Suppressor macrophage treated with lipopolysaccharide for 1 hour (primary cell): ENCODE results near the gene GASK1A.
A peak's percentile ranks its signal among the peaks of the same experiment; 100 is the strongest.

ENCODE experiments used
- DNase-seq, 3 donors: peaks; one replicate each; pipeline ENCODE4 v3.0.0-alpha.2; 2020 to 2022

Gene GASK1A

GRCh38 chr3:42983927-42984326, 4.8 kb downstream of the GASK1A start:
- no peak for DNase-seq

GRCh38 chr3:42984701-42985100, 5.6 kb downstream of the GASK1A start:
- DNase-seq: no peak

DNA sequence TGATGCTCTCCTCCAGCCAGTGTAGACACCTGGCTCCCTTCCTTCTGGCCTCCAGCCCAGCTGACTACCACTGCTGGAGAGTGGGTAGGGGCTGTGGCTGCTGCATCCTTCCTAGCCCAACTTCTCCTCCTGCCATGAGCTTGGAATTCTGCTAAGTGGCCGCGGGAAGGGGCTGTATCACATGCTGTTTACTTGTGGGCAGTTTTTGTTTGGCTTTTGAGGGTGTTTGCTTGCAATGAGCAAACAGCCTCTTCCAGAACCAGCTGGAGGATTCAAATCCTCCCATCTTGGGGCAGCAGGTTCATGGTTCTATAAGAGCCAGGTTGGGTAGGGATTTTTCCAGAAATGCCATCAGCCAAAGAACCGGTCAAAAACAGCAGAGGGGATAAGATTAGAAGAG, 9.0 kb downstream of the GASK1A start:
- DNase-seq: no peak

GRCh38 chr3:42988566-42988965, 9.5 kb downstream of the GASK1A start:
- no peak for DNase-seq

GRCh38 chr3:42991341-42992315, 12.5 kb downstream of the GASK1A start:
- DNase-seq: no peak

- DNase-seq: no peak
Observed at GRCh38 chr3:42994595-42994994, 15.5 kb downstream of the GASK1A start.

- no peak for DNase-seq
Observed at GRCh38 chr3:42996021-42996420, 16.9 kb downstream of the GASK1A start.

- DNase-seq: no peak
Observed at GRCh38 chr3:42996633-42997075, 17.5 kb downstream of the GASK1A start.

- DNase-seq: no peak
Observed at GRCh38 chr3:42999212-42999611, 20.1 kb downstream of the GASK1A start.

DNA sequence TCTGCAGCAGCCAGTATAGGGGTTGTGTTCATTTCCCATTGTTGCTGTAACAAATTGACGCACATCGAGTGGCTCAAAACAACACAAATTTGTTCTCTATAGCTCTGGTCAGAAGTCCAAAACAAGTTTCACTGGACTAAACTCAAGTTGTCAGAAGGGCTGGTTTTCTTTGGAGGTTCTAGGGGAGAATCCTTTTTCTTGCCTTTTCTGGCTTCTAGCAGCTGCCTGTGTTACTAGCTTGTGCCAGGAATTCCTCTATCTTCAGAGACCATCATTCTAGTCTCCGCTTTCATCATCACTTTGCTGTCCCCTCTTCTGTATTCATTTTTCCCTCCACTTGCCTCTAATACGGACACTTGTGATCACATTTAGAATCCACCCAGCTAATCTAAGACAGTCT, 20.5 kb downstream of the GASK1A start:
- DNase-seq: no peak

GRCh38 chr3:43000387-43000786, 21.3 kb downstream of the GASK1A start:
- DNase-seq: no peak

GRCh38 chr3:43001094-43001553, 22.0 kb downstream of the GASK1A start:
- DNase-seq: no peak

DNA sequence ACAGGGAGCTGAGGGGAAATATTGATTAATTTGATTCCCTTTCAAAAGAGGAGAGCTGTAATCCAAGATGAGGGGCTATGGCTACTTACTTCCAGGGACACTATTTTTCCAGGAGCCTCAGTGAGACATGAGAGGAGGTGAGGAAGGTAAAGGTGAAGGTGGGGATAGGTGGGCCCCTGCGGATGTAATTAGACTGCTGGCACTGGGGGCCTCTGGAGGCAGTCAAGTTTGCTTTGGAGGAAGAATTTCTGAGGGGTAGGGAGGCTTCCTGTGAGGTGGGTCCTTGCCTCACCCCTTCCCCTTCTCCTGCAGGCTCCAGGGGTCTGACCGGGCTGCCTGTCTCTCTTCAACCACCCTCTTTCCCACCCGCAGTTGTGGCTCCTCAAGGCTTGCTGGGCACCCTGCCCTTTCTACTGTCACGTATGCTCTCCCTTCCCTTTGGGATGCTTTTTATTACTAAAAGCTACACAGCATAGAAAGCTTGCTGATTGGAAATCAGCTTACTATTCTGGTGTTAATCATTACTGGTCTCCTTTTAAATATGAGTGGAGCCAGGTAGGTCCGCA, 22.5 kb downstream of the GASK1A start:
- no peak for DNase-seq

DNA sequence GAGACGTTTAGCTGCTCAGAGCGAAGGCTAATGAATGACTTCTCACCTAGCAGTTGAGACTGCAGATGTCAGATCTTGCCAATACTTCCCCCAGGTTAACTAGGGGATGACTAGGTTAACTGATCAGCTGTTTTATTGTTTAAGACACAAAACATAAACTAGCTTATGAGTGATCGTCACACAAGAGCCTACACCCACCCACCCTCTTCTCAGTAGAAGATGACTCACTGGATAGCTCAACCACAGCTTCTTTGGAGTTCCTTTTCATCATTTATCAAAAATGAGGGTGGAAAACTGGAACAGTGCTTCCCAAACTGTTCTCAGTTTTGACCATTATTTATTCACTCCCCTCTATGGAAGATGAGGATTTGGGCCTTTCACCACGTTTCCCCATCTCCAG, 25.2 kb downstream of the GASK1A start:
- DNase-seq: peak; percentile 67 to 72 (median 68)

GRCh38 chr3:43005253-43005652, 26.1 kb downstream of the GASK1A start:
- no peak for DNase-seq

DNA sequence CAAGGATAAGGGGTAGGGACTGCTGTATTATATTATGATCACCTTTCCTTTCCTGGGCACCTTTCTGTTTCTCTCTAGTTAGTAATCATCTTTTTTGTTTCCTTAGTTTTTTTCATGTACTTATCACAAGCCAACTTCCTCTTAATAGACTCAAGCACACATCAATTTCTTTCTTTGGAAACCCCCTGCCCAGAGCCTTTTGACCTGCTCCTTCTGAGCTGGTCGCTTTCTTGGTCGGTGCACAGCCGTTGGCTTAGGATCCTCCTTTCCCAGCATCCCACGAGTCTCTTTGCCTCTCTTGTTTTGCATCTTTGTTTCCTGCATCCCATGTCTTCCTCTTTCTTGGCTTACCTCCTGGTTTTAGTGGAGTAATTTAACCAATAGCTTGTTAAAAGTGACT, 26.9 kb downstream of the GASK1A start:
- DNase-seq: peak; percentile 52 to 61 (median 55)

DNA sequence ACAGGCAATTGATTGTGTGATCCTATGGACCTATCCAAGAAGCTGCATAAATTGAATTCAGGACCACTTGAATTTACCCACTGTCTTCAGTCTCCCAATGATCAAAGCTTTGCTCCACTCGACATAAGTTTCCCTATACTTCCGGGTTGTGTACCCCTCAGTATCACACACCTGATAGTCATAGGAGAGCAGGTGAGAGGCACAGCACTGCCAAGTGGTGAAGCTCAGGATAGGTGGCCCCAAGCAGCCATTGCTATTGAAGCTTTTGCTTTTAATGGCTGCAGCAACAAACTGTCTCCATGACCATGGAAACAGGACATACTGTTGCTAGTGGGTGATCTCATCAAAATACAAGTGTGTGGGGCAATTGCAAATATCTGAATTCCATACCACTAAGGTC, 27.7 kb downstream of the GASK1A start:
- DNase-seq: no peak

GRCh38 chr3:43009547-43009946, 30.4 kb downstream of the GASK1A start:
- no peak for DNase-seq

DNA sequence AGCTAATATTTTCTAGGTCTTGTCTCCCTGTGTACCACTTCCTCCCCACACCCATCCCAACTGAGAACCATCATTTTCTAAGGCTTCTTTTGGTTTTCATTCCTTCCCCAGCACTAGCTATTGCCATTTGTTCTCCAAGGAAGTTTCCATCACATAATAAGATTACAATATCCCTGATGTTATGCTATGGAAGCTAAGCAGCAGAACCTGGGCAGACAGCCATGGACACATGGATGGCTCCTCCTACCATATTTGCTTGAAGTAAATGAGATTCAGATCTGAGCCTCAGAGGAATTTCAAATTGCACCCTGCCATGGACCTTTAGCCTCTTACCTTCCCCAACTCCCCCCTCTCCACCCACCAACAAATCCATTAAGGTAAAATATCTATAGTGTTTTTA, 31.5 kb downstream of the GASK1A start:
- DNase-seq: no peak

- DNase-seq: no peak
Observed at GRCh38 chr3:43011638-43012037, 32.5 kb downstream of the GASK1A start.

DNA sequence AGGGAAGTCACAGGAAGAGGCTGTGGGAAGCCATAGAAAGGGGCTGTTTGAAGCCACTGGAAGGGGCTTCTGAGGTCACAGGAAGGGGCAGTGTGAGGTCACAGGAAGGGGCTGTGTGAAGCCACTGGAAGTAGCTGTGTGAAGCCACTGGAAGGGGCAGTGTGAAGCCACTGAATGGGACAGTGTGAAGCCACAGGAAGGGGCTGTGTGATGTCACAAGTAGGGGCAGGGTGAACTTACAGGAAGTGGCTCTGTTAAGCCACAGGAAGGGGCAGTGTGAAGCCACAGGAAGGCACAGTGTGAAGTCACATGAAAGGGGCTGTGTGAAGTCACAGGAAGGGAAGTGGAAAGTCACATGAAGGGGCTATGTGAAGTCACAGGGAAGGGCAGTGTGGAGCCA, 33.1 kb downstream of the GASK1A start:
- DNase-seq: no peak

DNA sequence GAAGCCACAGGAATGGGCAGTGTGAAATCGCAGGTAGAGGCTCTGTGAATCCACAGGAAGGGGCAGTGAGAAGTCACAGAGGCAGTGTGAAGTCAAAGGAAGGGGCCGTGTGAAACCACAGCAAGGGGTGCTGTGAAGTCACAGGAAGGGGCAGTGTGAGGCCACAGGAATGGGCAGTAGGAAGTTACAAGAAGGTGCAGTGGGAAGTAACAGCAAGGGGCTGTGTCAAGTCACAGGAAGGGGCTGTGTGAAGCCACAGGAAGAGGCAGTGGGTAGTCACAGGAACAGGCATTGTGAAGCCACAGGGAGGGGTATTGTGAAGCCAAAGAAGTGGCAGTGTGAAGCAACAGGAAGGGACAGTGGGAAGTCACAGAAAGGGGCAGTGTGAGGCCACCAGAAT, 34.1 kb downstream of the GASK1A start:
- DNase-seq: no peak

DNA sequence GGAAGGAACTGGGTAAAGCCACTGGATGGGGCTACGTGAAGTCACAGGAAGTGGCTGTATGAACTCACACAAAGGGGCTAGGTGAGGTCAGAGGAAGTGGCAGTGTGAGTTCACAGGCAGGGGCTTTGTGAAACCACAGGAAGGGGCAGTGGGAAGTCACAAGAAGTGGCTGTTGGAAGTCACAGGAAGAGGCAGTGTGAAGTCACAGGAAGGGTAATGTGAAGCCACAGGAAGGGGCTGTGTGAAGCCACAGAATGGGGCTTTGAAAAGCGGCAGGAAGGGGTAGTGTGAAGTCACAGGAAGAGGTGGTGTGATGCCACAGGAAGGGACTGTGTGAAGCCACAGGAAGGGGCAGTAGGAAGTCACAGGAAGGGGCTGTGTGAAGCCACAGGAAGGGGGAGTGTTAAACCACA, 34.6 kb downstream of the GASK1A start:
- no peak for DNase-seq

- no peak for DNase-seq
Observed at GRCh38 chr3:43014241-43014640, 35.1 kb downstream of the GASK1A start.
